Stomach (tissue), 9 donors: ENCODE results near the gene TAS1R2. TPM values are rescaled to one million over a fixed set of nuclear protein-coding genes. Genes with fewer than 3 reads are reported as not detected.
A peak's percentile ranks its signal among the peaks of the same experiment; 100 is the strongest.

Source experiments
- DNase-seq, 2 donors: peaks; one replicate each; pipeline versions ENCODE4 v3.0.0 to v3.0.0-alpha.2; 2013 to 2019
- H3K27ac ChIP-seq, 5 donors: fragments of 200-600 bp in 4 of 5; sonication (generic) in 4 of 5; one replicate each; pipeline ENCODE4 v1.5.1; 2013 to 2019; ENCODE audit warnings: mild to moderate bottlenecking in 1 of 5, moderate library complexity in 1 of 5
- H3K27me3 ChIP-seq, 3 donors: fragments of 200-600 bp; sonication (generic); one replicate each; pipeline ENCODE4 v1.5.1; 2017 to 2019; ENCODE audit warnings: mixed run types in 1 of 3
- H3K36me3 ChIP-seq, 4 donors: fragments of 200-600 bp; sonication (generic); 1 replicate in 3 of 4; 2 replicates in 1 of 4; pipeline ENCODE4 v1.5.1; 2016 to 2019
- H3K4me1 ChIP-seq, 4 donors: fragments of 200-600 bp; sonication (generic); one replicate each; pipeline ENCODE4 v1.5.1; 2016 to 2019
- H3K4me3 ChIP-seq, 4 donors: fragments of 200-600 bp; sonication (generic) in 3 of 4; one replicate each; pipeline ENCODE4 v1.5.1; 2016 to 2019; ENCODE audit warnings: mild to moderate bottlenecking in 1 of 4
- H3K9me3 ChIP-seq, 4 donors: fragments of 200-600 bp; sonication (generic); one replicate each; pipeline ENCODE4 v1.5.1; 2016 to 2019
- EP300 ChIP-seq: sonication (generic); formaldehyde crosslinking; IDR thresholded peaks from one replicate; pipeline ENCODE4 v1.6.1; 2017; ENCODE audit warnings: antibody characterized with exemption
- POLR2A ChIP-seq, 4 donors: fragments of 450-650 bp; IDR thresholded peaks; one replicate each; pipeline ENCODE4 v1.6.1; 2016; ENCODE audit warnings: antibody characterized with exemption in 4 of 4, control low read depth in 2 of 4, mild to moderate bottlenecking in 1 of 4, moderate library complexity in 1 of 4
- POLR2AphosphoS5 ChIP-seq, 3 donors: sonication (generic); formaldehyde crosslinking; IDR thresholded peaks; one replicate each; pipeline ENCODE4 v1.6.1; 2016; ENCODE audit warnings: antibody characterized with exemption in 3 of 3
- WGBS, 5 donors: extraction: QIAGEN DNeasy Blood & Tissue Kit in 3 of 5; methylation state at CpG; one replicate each; pipeline versions ENCODE4 v1.1.5 to v1.1.7; 2013 to 2018; 5-methylcytosine and 5-hydroxymethylcytosine counted together
- intact Hi-C: fragments of 100-400 bp; cut with DNase I; formaldehyde crosslinking; loops from one replicate; pipeline ENCODE4 v1.15.1; 2023; ENCODE audit warnings: low total_unique reads
- polyA plus RNA-seq, 3 donors: library from polyadenylated mRNA; stranded (reverse); fragments of 200-250 nt; gene quantifications; one replicate each; pipeline ENCODE4 v1.2.3, GENCODE V29; 2013
- total RNA-seq, 5 donors: library from RNA; depleted of rRNA; stranded (reverse); fragments of >200 nt; gene quantifications; one replicate each; pipeline versions ENCODE4 v1.1.0 to v1.2.3, GENCODE V29; 2014 to 2016
- TF ChIP-seq, protein P1 (sequence below), 7 experiments: fragments of 450-650 bp in 4 of 7; fragments of 200-600 bp in 3 of 7; sonication (generic) in 3 of 7; IDR thresholded peaks; one replicate each; pipeline ENCODE4 v1.5.1; 2016 to 2019; ENCODE audit warnings: antibody characterized with exemption in 7 of 7, control low read depth in 2 of 7, mild to moderate bottlenecking in 1 of 7
- donor health status: healthy with polysubstance abuse.
- donor health status: Bipolar disorder and iron deficiency.
- donor health status: healthy.

TAS1R2 gene
- total and polyA plus RNA-seq, 8 donors, result 9.9 TPM; not detected in 7

DNA sequence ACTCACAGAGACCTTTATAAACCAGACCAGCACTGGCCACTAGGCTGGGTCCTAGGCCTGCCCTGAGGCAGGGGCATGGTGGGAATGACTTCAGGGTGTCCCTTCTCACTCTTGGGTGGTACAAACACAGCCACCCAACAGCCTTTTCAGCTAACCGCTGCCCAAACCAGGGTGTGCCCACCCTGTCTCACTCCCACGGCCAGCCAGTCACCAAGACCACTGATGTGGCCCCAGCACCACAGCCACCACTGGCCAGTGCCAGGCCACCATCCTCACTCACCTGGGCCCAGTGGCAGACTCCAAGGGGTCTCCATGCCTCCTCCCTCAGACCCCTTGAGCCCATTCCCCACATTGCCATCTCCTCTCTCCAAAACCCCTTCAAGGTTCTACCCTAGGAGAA, 27.8 kb downstream of the TAS1R2 start:
- H3K9me3 ChIP-seq, result peaks cover 2 to 31% (median 14%) of the 10 kb centered on the region in 4 donors
- peaks cover 0 to 63% (median 15%) of the 10 kb centered on the region in 3 donors for H3K27me3 ChIP-seq
- DNase-seq, result no peak
- H3K27ac ChIP-seq, result no peak overlapping the region
- H3K4me1 ChIP-seq, result no peaks in the 10 kb centered on the region
- TF ChIP-seq POLR2AphosphoS5 (IDR thresholded peaks at IDR 0.05) (no peak), EP300 (no peak), POLR2A (IDR thresholded peaks at IDR 0.05) (no peak)
- TF ChIP-seq, protein P1, sequence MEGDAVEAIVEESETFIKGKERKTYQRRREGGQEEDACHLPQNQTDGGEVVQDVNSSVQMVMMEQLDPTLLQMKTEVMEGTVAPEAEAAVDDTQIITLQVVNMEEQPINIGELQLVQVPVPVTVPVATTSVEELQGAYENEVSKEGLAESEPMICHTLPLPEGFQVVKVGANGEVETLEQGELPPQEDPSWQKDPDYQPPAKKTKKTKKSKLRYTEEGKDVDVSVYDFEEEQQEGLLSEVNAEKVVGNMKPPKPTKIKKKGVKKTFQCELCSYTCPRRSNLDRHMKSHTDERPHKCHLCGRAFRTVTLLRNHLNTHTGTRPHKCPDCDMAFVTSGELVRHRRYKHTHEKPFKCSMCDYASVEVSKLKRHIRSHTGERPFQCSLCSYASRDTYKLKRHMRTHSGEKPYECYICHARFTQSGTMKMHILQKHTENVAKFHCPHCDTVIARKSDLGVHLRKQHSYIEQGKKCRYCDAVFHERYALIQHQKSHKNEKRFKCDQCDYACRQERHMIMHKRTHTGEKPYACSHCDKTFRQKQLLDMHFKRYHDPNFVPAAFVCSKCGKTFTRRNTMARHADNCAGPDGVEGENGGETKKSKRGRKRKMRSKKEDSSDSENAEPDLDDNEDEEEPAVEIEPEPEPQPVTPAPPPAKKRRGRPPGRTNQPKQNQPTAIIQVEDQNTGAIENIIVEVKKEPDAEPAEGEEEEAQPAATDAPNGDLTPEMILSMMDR (IDR thresholded peaks at IDR 0.05), result no peak
- no peak overlapping the region for H3K4me3 ChIP-seq
- intact Hi-C loops, result no loop called here
- no peaks in the 10 kb centered on the region for H3K36me3 ChIP-seq
- 73 to 100% (median 91%) methylated on average over 1 to 2 of the region's 2 CpGs for WGBS, 5 donors

DNA sequence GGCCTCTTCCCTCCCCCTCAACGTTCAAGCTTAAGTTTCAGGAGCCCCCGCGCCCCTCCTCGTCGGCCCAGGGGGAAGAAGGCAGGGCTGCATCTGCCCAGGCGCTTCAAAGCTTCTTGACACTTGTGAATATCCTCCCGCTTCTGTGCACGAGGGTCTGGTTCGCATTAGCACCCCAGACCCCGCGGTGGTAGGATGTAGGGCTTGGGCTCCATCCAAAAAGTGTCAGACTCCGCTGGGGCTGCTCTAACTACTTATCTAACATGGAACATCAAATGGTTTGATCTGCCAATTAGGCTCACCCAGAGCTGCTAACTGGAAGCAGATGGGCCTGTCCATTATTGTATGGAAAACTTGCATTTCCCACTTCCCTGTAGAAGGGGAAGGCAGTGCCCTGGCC, 28.9 kb downstream of the TAS1R2 start:
- TF ChIP-seq POLR2AphosphoS5 (IDR thresholded peaks at IDR 0.05) (no peak), EP300 (no peak), POLR2A (IDR thresholded peaks at IDR 0.05) (no peak)
- TF ChIP-seq, protein P1 (IDR thresholded peaks at IDR 0.05), result no peak
- Histone ChIP-seq H3K4me3 (no peak overlapping the region), H3K27ac (no peak overlapping the region), H3K4me1 (no peaks in the 10 kb centered on the region), H3K36me3 (no peaks in the 10 kb centered on the region), H3K9me3 (peaks cover 2 to 31% (median 14%) of the 10 kb centered on the region in 4 donors), H3K27me3 (peaks cover 0 to 61% (median 16%) of the 10 kb centered on the region in 3 donors)
- intact Hi-C loops, result no loop called here
- 43 to 66% (median 61%) methylated on average over 12 of the region's 12 CpGs for WGBS, 5 donors
- DNase-seq, result peak in 1 of 2 donors; percentile 12

DNA sequence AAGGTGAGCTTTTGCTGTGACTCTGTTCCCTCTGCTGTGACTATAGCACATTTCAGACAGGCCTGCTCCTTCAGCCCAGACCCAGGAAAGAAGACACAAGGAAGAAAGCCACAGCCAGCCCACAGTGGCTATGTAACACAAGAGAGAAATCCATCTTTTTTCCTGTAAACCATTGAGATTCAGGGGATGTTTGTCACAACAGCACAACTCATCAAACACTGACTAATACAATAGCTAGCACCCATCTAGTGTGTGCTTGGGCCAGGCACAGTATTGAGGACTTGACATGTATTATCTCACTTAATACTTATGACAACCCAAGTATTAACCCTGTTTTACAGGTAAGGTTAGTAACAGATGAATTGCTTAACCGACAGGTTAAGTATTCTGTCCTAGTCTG, 29.8 kb downstream of the TAS1R2 start:
- TF ChIP-seq POLR2AphosphoS5 (IDR thresholded peaks at IDR 0.05) (no peak), POLR2A (IDR thresholded peaks at IDR 0.05) (no peak), EP300 (no peak)
- TF ChIP-seq, protein P1 (IDR thresholded peaks at IDR 0.05), result no peak
- no peak overlapping the region for H3K27ac ChIP-seq
- no peak overlapping the region for H3K4me3 ChIP-seq
- H3K36me3 ChIP-seq, result no peaks in the 10 kb centered on the region
- no peaks in the 10 kb centered on the region for H3K4me1 ChIP-seq
- intact Hi-C loops, result no loop called here
- no peak for DNase-seq
- peaks cover 2 to 31% (median 14%) of the 10 kb centered on the region in 4 donors for H3K9me3 ChIP-seq
- WGBS, 5 donors, result 82 to 100% (median 90%) methylated on average over 1 of the region's 1 CpG
- H3K27me3 ChIP-seq, result peaks cover 0 to 51% (median 11%) of the 10 kb centered on the region in 3 donors

DNA sequence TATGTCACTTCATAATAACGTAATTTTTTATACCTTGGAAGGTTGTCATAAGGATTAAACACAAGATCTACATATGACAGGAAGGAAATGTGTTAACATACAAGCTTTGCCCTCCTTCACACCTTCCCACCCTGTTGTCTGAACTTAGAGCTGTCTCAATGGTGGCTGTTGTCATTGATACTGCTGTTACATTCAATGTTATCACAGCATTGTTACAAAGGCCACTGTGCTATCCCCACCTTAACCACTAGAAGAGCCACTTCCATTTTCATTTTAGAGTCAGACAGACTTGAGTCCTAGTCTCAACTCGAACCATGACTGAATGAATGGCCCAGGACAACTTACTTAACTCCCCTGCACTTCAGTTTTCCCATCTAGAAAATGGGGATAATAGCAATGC, 31.2 kb downstream of the TAS1R2 start:
- DNase-seq, result no peak
- TF ChIP-seq, protein P1 (IDR thresholded peaks at IDR 0.05), result no peak
- TF ChIP-seq EP300, result no peak
- TF ChIP-seq POLR2AphosphoS5 (IDR thresholded peaks at IDR 0.05), result no peak
- no peak for TF ChIP-seq POLR2A (IDR thresholded peaks at IDR 0.05)
- Histone ChIP-seq H3K4me1 (no peaks in the 10 kb centered on the region), H3K27ac (no peak overlapping the region), H3K36me3 (no peaks in the 10 kb centered on the region), H3K9me3 (peaks cover 2 to 31% (median 14%) of the 10 kb centered on the region in 4 donors), H3K27me3 (peaks cover 0 to 41% (median 8%) of the 10 kb centered on the region in 3 donors), H3K4me3 (no peak overlapping the region)
- WGBS, 5 donors, result 37 to 53% (median 50%) methylated on average over 2 of the region's 2 CpGs
- intact Hi-C loops, result no loop called here
